ENCODE results near the gene PON2. TPM values are rescaled to one million over a fixed set of nuclear protein-coding genes. Genes with fewer than 3 reads are reported as not detected.

PON2 gene
- total and polyA plus RNA-seq, 11 donors = 16.6 to 50.6 (median 30.5) TPM

GRCh38 chr7:95427166-95427565, 7.7 kb downstream of the PON2 start:
- Histone ChIP-seq H3K4me3 (no peak overlapping the region), H3K36me3 (peaks cover 0 to 19% (median 4%) of the 10 kb centered on the region in 9 donors), H3K4me1 (no peaks in the 10 kb centered on the region), H3K27ac (no peak overlapping the region), H3K27me3 (no peaks in the 10 kb centered on the region), H3K9me3 (peaks cover 0 to 3% (median 0%) of the 10 kb centered on the region in 12 donors)
- intact Hi-C loops (cut with DNase I) = no loop called here
- ATAC-seq (no peak), DNase-seq (no peak)
- no peak for TF ChIP-seq POLR2A (IDR thresholded peaks at IDR 0.05)
- WGBS, 4 donors = 88 to 94% (median 90%) methylated on average over 7 of the region's 7 CpGs

- intact Hi-C loops (cut with DNase I) = no loop called here
- 84 to 91% (median 87%) methylated on average over 2 of the region's 2 CpGs for WGBS, 4 donors
- Histone ChIP-seq H3K27me3 (no peaks in the 10 kb centered on the region), H3K4me3 (no peak overlapping the region), H3K4me1 (peaks cover 0 to 11% (median 0%) of the 10 kb centered on the region in 12 donors), H3K27ac (no peak overlapping the region), H3K36me3 (peaks cover 0 to 22% (median 4%) of the 10 kb centered on the region in 9 donors), H3K9me3 (peaks cover 0 to 3% (median 0%) of the 10 kb centered on the region in 12 donors)
- ATAC-seq = no peak
- TF ChIP-seq POLR2A (IDR thresholded peaks at IDR 0.05) = no peak
- no peak for TF ChIP-seq CTCF (IDR thresholded peaks at IDR 0.05)
- no peak for DNase-seq
These were observed 9.1 kb downstream of the PON2 start for GRCh38 chr7:95425694-95426093.

- Histone ChIP-seq H3K4me3 (no peak overlapping the region), H3K27me3 (no peaks in the 10 kb centered on the region), H3K9me3 (peaks cover 0 to 3% (median 0%) of the 10 kb centered on the region in 12 donors), H3K4me1 (peaks cover 0 to 11% (median 0%) of the 10 kb centered on the region in 12 donors), H3K27ac (no peak overlapping the region), H3K36me3 (peaks cover 0 to 29% (median 4%) of the 10 kb centered on the region in 9 donors)
- ATAC-seq (no peak), DNase-seq (no peak)
- intact Hi-C loops (cut with DNase I) = no loop called here
- TF ChIP-seq CTCF (IDR thresholded peaks at IDR 0.05) = no peak
- no peak for TF ChIP-seq POLR2A (IDR thresholded peaks at IDR 0.05)
- 59 to 62% (median 61%) methylated on average over 1 of the region's 1 CpG for WGBS, 4 donors
These were observed 10.1 kb downstream of the PON2 start for GRCh38 chr7:95424716-95425115.

GRCh38 chr7:95421847-95422444, 12.9 kb downstream of the PON2 start:
- peaks cover 0 to 25% (median 4%) of the 10 kb centered on the region in 9 donors for H3K36me3 ChIP-seq
- H3K27me3 ChIP-seq = no peaks in the 10 kb centered on the region
- H3K27ac ChIP-seq = no peak overlapping the region
- no peak for TF ChIP-seq CTCF (IDR thresholded peaks at IDR 0.05)
- no peak for TF ChIP-seq POLR2A (IDR thresholded peaks at IDR 0.05)
- intact Hi-C loops (cut with DNase I) = no loop called here
- no peaks in the 10 kb centered on the region for H3K9me3 ChIP-seq
- no peak for DNase-seq
- peaks cover 0 to 11% (median 0%) of the 10 kb centered on the region in 12 donors for H3K4me1 ChIP-seq
- ATAC-seq = no peak
- H3K4me3 ChIP-seq = no peak overlapping the region

All from heart left ventricle (tissue), 16 donors.